ENCODE results near the gene SLC32A1. TPM values are rescaled to one million over a fixed set of nuclear protein-coding genes. Genes with fewer than 3 reads are reported as not detected.

SLC32A1 gene, protein sequence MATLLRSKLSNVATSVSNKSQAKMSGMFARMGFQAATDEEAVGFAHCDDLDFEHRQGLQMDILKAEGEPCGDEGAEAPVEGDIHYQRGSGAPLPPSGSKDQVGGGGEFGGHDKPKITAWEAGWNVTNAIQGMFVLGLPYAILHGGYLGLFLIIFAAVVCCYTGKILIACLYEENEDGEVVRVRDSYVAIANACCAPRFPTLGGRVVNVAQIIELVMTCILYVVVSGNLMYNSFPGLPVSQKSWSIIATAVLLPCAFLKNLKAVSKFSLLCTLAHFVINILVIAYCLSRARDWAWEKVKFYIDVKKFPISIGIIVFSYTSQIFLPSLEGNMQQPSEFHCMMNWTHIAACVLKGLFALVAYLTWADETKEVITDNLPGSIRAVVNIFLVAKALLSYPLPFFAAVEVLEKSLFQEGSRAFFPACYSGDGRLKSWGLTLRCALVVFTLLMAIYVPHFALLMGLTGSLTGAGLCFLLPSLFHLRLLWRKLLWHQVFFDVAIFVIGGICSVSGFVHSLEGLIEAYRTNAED
- total RNA-seq, result not detected

- ATAC-seq (no peak), DNase-seq (no peak)
- Mint-ChIP-seq H3K9me3 (no peaks in the 10 kb centered on the region), H3K27me3 (ENCODE audit: low read depth) (peaks cover 92% of the 10 kb centered on the region), H3K4me1 (ENCODE audit: low read depth) (peaks cover 45% of the 10 kb centered on the region), H3K4me3 (peak within 1 kb of the TSS; percentile 24), H3K36me3 (ENCODE audit: insufficient read depth) (no peaks in the 10 kb centered on the region)
Observed at GRCh38 chr20:38723848-38724625, at the start of gene SLC32A1. Gene SLC32A1 (plus strand): TSS chr20:38724486. CDS start chr20:38724725, 239 bp downstream.

DNA sequence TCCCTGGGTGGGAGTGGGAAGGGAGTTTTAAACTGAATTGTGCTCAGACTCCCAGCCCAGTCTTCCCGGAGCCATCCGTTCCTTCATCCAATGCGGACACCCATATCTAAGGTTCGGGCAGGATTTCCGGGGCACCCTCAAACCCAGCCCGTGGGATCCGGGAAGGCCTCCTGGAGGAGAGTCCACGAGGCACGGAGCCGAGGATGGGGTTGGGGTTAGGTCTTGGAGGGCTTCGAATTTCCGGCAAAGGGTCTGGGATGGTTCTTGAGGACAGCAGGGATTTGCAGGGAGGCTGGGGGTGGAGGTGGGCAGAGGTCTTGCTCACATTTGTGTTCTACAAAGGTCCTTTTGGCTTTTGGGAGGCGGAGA lies 49.5 kb upstream of the SLC32A1 start:
- ATAC-seq (no peak), DNase-seq (no peak)
- peaks cover 50% of the 10 kb centered on the region for H3K27me3 Mint-ChIP-seq (ENCODE audit: low read depth)
- H3K9me3 Mint-ChIP-seq, result no peaks in the 10 kb centered on the region
- H3K4me3 Mint-ChIP-seq, result peak overlapping the region; percentile 64
- no peaks in the 10 kb centered on the region for H3K36me3 Mint-ChIP-seq (ENCODE audit: insufficient read depth)
- peaks cover 9% of the 10 kb centered on the region for H3K4me1 Mint-ChIP-seq (ENCODE audit: low read depth)

GRCh38 chr20:38676576-38676975 lies 47.7 kb upstream of the SLC32A1 start:
- H3K27me3 Mint-ChIP-seq (ENCODE audit: low read depth), result peaks cover 46% of the 10 kb centered on the region
- no peaks in the 10 kb centered on the region for H3K36me3 Mint-ChIP-seq (ENCODE audit: insufficient read depth)

GRCh38 chr20:38680500-38681306 lies 43.6 kb upstream of the SLC32A1 start:
- Mint-ChIP-seq H3K36me3 (ENCODE audit: insufficient read depth) (no peaks in the 10 kb centered on the region), H3K9me3 (no peaks in the 10 kb centered on the region), H3K4me1 (ENCODE audit: low read depth) (no peaks in the 10 kb centered on the region), H3K27me3 (ENCODE audit: low read depth) (peaks cover 43% of the 10 kb centered on the region), H3K4me3 (no peak overlapping the region)
- DNase-seq (no peak), ATAC-seq (no peak)

More at GRCh38 chr20:38676576-38676975, 47.7 kb upstream of the SLC32A1 start:
- ATAC-seq (no peak), DNase-seq (no peak)
- H3K9me3 Mint-ChIP-seq, result no peaks in the 10 kb centered on the region
- peaks cover 9% of the 10 kb centered on the region for H3K4me1 Mint-ChIP-seq (ENCODE audit: low read depth)
- no peak overlapping the region for H3K4me3 Mint-ChIP-seq

- ATAC-seq (no peak), DNase-seq (no peak)
- Mint-ChIP-seq H3K9me3 (no peaks in the 10 kb centered on the region), H3K4me3 (no peak overlapping the region), H3K4me1 (ENCODE audit: low read depth) (no peaks in the 10 kb centered on the region), H3K36me3 (ENCODE audit: insufficient read depth) (no peaks in the 10 kb centered on the region), H3K27me3 (ENCODE audit: low read depth) (peaks cover 77% of the 10 kb centered on the region)
Observed at GRCh38 chr20:38685271-38685670, 39.0 kb upstream of the SLC32A1 start.

GRCh38 chr20:38685853-38686473 lies 38.3 kb upstream of the SLC32A1 start:
- H3K4me1 Mint-ChIP-seq (ENCODE audit: low read depth), result no peaks in the 10 kb centered on the region
- H3K36me3 Mint-ChIP-seq (ENCODE audit: insufficient read depth), result no peaks in the 10 kb centered on the region
- H3K27me3 Mint-ChIP-seq (ENCODE audit: low read depth), result peaks cover 71% of the 10 kb centered on the region
- H3K9me3 Mint-ChIP-seq, result no peaks in the 10 kb centered on the region
- ATAC-seq, result no peak
- no peak overlapping the region for H3K4me3 Mint-ChIP-seq
- peak; percentile 9 for DNase-seq

DNA sequence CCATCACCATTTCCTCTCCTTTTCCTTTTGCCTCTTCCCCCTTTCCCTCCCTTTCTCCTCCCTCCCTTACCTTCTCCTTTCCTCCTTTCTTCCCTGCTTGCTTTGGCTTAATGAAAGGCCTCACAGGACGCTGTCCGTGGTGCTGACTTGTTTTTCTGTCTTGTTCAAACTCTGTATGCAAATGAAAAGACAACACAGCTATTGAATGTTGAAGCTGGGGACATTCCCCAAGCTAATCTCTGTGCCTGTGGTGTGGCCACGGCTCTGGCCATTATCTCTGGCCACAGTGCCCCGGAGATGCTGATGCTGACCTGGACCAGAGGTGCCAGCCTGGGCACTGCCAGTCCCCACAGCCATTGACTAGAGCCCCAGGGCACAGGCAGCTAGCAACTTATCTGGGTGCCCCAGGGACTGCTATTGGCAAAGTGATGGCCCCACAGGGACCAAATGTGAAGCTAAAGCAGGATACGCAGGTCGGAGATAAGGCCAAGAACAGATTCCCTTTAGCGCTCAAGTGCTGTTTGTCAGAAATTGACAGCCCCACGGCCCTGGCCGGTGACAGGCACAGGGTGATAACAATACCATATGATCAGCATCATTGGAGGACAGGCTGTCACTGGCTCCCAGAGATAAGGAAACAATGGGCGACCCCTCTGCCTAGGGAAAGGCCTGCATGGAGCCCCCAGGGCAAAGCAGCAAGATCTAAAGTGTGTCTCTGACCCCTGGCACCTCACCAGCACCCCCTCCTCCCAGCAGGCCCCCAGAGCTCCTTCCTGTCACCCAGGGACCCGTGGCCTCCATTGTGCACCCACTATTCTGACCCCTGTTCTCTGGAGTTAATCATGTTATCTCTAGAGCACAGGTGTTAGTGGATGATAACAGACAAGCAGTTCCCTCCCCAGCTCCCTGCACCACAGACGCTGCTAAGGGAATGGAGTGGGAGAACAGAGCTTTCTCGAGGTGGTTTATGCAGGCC lies 31.6 kb upstream of the SLC32A1 start:
- Mint-ChIP-seq H3K9me3 (peaks cover 10% of the 10 kb centered on the region), H3K36me3 (ENCODE audit: insufficient read depth) (no peaks in the 10 kb centered on the region)
- peak in 1 of 2 donors; percentile 35 for ATAC-seq

DNA sequence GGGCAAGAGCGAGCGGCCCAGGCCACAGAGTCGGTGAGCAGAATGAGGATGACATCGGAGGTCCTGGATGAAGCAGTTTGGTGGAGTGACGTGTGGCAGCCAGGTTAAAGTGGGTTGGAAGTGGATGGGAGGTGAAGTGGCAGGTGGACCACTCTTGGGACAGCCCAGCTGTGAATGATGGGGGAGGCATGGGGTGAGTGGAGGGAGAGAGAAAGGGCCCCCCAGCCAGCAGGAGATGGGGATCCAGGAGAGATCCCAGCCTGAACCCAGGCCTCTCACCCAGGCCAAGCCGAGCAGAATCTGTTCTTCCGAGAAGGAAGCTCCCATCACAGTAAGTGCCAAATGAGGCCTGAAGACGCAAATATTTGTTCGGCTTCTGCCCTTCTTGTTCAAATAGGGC lies 27.0 kb upstream of the SLC32A1 start:
- DNase-seq, result no peak
- ATAC-seq, result no peak
- H3K9me3 Mint-ChIP-seq, result peaks cover 8% of the 10 kb centered on the region
- no peaks in the 10 kb centered on the region for H3K36me3 Mint-ChIP-seq (ENCODE audit: insufficient read depth)
- no peak overlapping the region for H3K4me3 Mint-ChIP-seq
- no peaks in the 10 kb centered on the region for H3K4me1 Mint-ChIP-seq (ENCODE audit: low read depth)
- H3K27me3 Mint-ChIP-seq (ENCODE audit: low read depth), result peaks cover 24% of the 10 kb centered on the region

More for the DNA sequence above, 31.6 kb upstream of the SLC32A1 start:
- peak; percentile 37 for DNase-seq
- Mint-ChIP-seq H3K4me1 (ENCODE audit: low read depth) (no peaks in the 10 kb centered on the region), H3K27me3 (ENCODE audit: low read depth) (peaks cover 41% of the 10 kb centered on the region), H3K4me3 (no peak overlapping the region)

GRCh38 chr20:38698541-38698940 lies 25.7 kb upstream of the SLC32A1 start:
- Mint-ChIP-seq H3K27me3 (ENCODE audit: low read depth) (peaks cover 31% of the 10 kb centered on the region), H3K4me1 (ENCODE audit: low read depth) (no peaks in the 10 kb centered on the region), H3K36me3 (ENCODE audit: insufficient read depth) (no peaks in the 10 kb centered on the region), H3K9me3 (peaks cover 5% of the 10 kb centered on the region), H3K4me3 (no peak overlapping the region)
- no peak for ATAC-seq
- DNase-seq, result no peak

GRCh38 chr20:38700141-38700540 lies 24.1 kb upstream of the SLC32A1 start:
- no peak for ATAC-seq
- no peaks in the 10 kb centered on the region for H3K36me3 Mint-ChIP-seq (ENCODE audit: insufficient read depth)
- no peaks in the 10 kb centered on the region for H3K4me1 Mint-ChIP-seq (ENCODE audit: low read depth)
- no peak for DNase-seq
- H3K9me3 Mint-ChIP-seq, result no peaks in the 10 kb centered on the region
- H3K27me3 Mint-ChIP-seq (ENCODE audit: low read depth), result peaks cover 35% of the 10 kb centered on the region
- no peak overlapping the region for H3K4me3 Mint-ChIP-seq

DNA sequence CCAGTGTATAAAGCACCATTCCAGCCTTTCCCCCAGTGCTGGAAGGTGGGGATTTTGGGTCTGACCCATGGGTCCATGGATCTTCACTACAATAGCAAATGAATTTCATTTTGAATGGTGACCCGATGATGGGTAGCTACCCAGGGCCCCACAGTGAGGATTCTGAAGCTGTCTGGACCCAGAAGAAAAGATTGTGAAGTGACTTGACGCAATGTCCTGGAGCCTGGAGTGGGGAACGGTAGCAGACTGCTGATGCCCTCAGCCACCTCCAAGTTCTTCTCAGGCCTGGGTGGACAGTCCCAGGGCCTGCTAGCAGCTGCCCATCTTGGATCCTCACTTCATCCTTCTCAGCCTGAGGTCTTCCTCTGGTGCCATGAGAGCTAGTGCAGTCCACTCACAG lies 23.4 kb upstream of the SLC32A1 start:
- Mint-ChIP-seq H3K9me3 (no peaks in the 10 kb centered on the region), H3K36me3 (ENCODE audit: insufficient read depth) (no peaks in the 10 kb centered on the region), H3K4me3 (no peak overlapping the region), H3K4me1 (ENCODE audit: low read depth) (no peaks in the 10 kb centered on the region), H3K27me3 (ENCODE audit: low read depth) (peaks cover 37% of the 10 kb centered on the region)
- no peak for DNase-seq
- ATAC-seq, result no peak

- ATAC-seq, result no peak
- Mint-ChIP-seq H3K4me1 (ENCODE audit: low read depth) (no peaks in the 10 kb centered on the region), H3K36me3 (ENCODE audit: insufficient read depth) (no peaks in the 10 kb centered on the region), H3K9me3 (no peaks in the 10 kb centered on the region), H3K4me3 (no peak overlapping the region), H3K27me3 (ENCODE audit: low read depth) (peaks cover 44% of the 10 kb centered on the region)
- DNase-seq, result no peak
Observed at GRCh38 chr20:38703526-38703925, 20.8 kb upstream of the SLC32A1 start.

DNA sequence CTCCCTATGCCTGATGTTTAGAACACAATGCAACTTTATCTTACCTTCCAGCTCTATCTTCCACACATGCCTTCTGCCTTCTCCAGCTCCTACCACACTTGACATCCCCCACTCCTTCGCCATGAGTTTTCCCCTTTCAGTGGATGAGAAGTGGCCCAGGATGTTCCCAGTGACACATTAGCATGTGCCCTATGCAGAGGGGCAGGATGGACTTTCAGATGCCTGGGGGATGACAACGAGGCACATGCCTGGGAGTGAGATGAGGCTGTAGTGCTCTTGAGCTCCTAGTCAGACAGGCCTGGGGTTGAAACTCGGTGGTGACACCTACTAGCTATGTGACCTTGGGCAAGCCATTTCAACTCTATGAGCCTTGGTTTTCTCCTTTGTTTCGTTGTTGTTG lies 20.1 kb upstream of the SLC32A1 start:
- ATAC-seq, result no peak
- Mint-ChIP-seq H3K27me3 (ENCODE audit: low read depth) (peaks cover 45% of the 10 kb centered on the region), H3K36me3 (ENCODE audit: insufficient read depth) (no peaks in the 10 kb centered on the region)

More for the DNA sequence above, 20.1 kb upstream of the SLC32A1 start:
- H3K4me1 Mint-ChIP-seq (ENCODE audit: low read depth), result no peaks in the 10 kb centered on the region
- DNase-seq, result no peak
- H3K4me3 Mint-ChIP-seq, result no peak overlapping the region
- H3K9me3 Mint-ChIP-seq, result no peaks in the 10 kb centered on the region
